H1 (cell line): ENCODE results near the gene LBR. TPM values are rescaled to one million over a fixed set of nuclear protein-coding genes. Genes with fewer than 3 reads are reported as not detected.

Source experiments
- CTCF ChIA-PET: fragments of 300-600 bp; sonication (Branson Sonifier 250); formaldehyde crosslinking; loops from one replicate; lab custom pipeline; 2021; ENCODE audit not compliant: partially characterized antibody; lab: Charles Lee
- POLR2A ChIA-PET: fragments of 300-600 bp; sonication (Branson Sonifier 250); formaldehyde crosslinking; loops from one replicate; lab custom pipeline; 2021; ENCODE audit warnings: inconsistent platforms; ENCODE audit not compliant: partially characterized antibody; lab: Charles Lee
- DNase-seq, 2 experiments: peaks; one replicate each; pipeline versions ENCODE4 v3.0.0 to v3.0.0-alpha.2; 2010 to 2022; ENCODE audit warnings: low spot score in 2 of 2, low read depth in 1 of 2, mixed read lengths in 1 of 2
- FAIRE-seq: peaks from 2 replicates; lab custom pipeline; 2011; peaks lifted over from hg19 to GRCh38; lab: Jason Lieb, UNC
- H2AFZ ChIP-seq: 2 replicates; pipeline ENCODE4 v1.8.1; 2012; ENCODE audit warnings: low read length, inconsistent platforms
- H2AK5ac ChIP-seq: 2 replicates; pipeline ENCODE4 v1.6.1; 2013; ENCODE audit warnings: low read depth, low read length
- H2BK120ac ChIP-seq: replicated peaks from 2 replicates; pipeline ENCODE3; 2013; ENCODE audit warnings: low read depth, low read length, inconsistent platforms
- H2BK12ac ChIP-seq: 2 replicates; pipeline ENCODE4 v1.6.1; 2013; ENCODE audit warnings: low read depth, low read length
- H2BK15ac ChIP-seq: 2 replicates; pipeline ENCODE4 v1.6.1; 2013; ENCODE audit warnings: low read length
- H2BK20ac ChIP-seq: 2 replicates; pipeline ENCODE4 v1.6.1; 2013; ENCODE audit warnings: low read length
- H2BK5ac ChIP-seq: 2 replicates; pipeline ENCODE4 v1.6.1; 2013; ENCODE audit warnings: low read depth, low read length
- H3K14ac ChIP-seq: 2 replicates; pipeline ENCODE4 v1.6.1; 2013; ENCODE audit warnings: inconsistent platforms; ENCODE audit not compliant: insufficient read length
- H3K18ac ChIP-seq: 2 replicates; pipeline ENCODE4 v1.6.1; 2013; ENCODE audit warnings: low read length; ENCODE audit errors: extremely low read depth
- H3K23ac ChIP-seq: 2 replicates; pipeline ENCODE4 v1.6.1; 2013; ENCODE audit warnings: inconsistent platforms; ENCODE audit not compliant: insufficient read length
- H3K23me2 ChIP-seq: 2 replicates; pipeline ENCODE4 v1.6.1; 2013; ENCODE audit warnings: low read depth, low read length
- H3K27ac ChIP-seq: 2 replicates; pipeline ENCODE4 v1.6.1; 2011; ENCODE audit warnings: low read depth, low read length, inconsistent platforms
- H3K27me3 ChIP-seq, 4 experiments: replicated peaks in 1 of 4; 1 replicate in 1 of 4; 2 replicates in 3 of 4; pipeline versions ENCODE4 v1.6.1 to v1.8.1; 2011 to 2013; ENCODE audit warnings: low read length in 3 of 4, mild to moderate bottlenecking in 3 of 4, inconsistent platforms in 2 of 4, mixed read lengths in 2 of 4, moderate library complexity in 1 of 4; ENCODE audit not compliant: control insufficient read depth in 3 of 4, insufficient read depth in 3 of 4; ENCODE audit errors: extremely low read depth in 1 of 4
- H3K36me3 ChIP-seq, 4 experiments: 2 replicates each; pipeline versions ENCODE4 v1.6.1 to v1.8.1; 2011 to 2013; ENCODE audit warnings: mild to moderate bottlenecking in 4 of 4, low read length in 3 of 4, moderate library complexity in 2 of 4, control low read depth in 1 of 4, inconsistent platforms in 1 of 4; ENCODE audit not compliant: insufficient read depth in 4 of 4, control insufficient read depth in 2 of 4
- H3K4ac ChIP-seq: replicated peaks from 2 replicates; pipeline ENCODE3; 2013; ENCODE audit warnings: low read length, low read depth, mixed read lengths, inconsistent platforms; ENCODE audit not compliant: insufficient read length
- H3K4me1 ChIP-seq, 4 experiments: replicated peaks in 1 of 4; 1 replicate in 1 of 4; 2 replicates in 3 of 4; pipeline versions ENCODE4 v1.6.1 to v1.8.1; 2011 to 2013; ENCODE audit warnings: low read length in 3 of 4, inconsistent platforms in 2 of 4, mixed read lengths in 1 of 4; ENCODE audit not compliant: insufficient read depth in 4 of 4, control insufficient read depth in 3 of 4
- H3K4me2 ChIP-seq, 2 experiments: 2 replicates each; pipeline versions ENCODE4 v1.6.1 to v1.8.1; 2011 to 2013; ENCODE audit warnings: low read depth in 2 of 2, low read length in 2 of 2, control low read depth in 1 of 2, inconsistent platforms in 1 of 2, mild to moderate bottlenecking in 1 of 2; ENCODE audit not compliant: insufficient read depth in 1 of 2
- H3K4me3 ChIP-seq, 4 experiments: fragments of 200-600, 300-600 bp in 1 of 4; sonication (generic), shearing (Covaris generic), sonication (Bioruptor Twin) in 1 of 4; 2 replicates each; pipeline versions ENCODE4 v1.5.1 to v1.8.1; 2011 to 2016; ENCODE audit warnings: low read length in 4 of 4, low read depth in 3 of 4, control low read depth in 2 of 4, inconsistent platforms in 2 of 4, mild to moderate bottlenecking in 2 of 4, mixed read lengths in 1 of 4, moderate library complexity in 1 of 4; ENCODE audit not compliant: insufficient read depth in 2 of 4; ENCODE audit errors: extremely low read depth in 1 of 4
- H3K56ac ChIP-seq: replicated peaks from 2 replicates; pipeline ENCODE3; 2013; ENCODE audit warnings: low read depth, mild to moderate bottlenecking, mixed read lengths, low read length, inconsistent platforms; ENCODE audit not compliant: insufficient read length
- H3K79me1 ChIP-seq: 2 replicates; pipeline ENCODE4 v1.6.1; 2013; ENCODE audit warnings: low read depth, low read length, control low read depth
- H3K79me2 ChIP-seq, 2 experiments: 2 replicates each; pipeline versions ENCODE4 v1.6.1 to v1.8.1; 2012 to 2013; ENCODE audit warnings: low read length in 2 of 2, mild to moderate bottlenecking in 2 of 2, inconsistent platforms in 1 of 2; ENCODE audit not compliant: insufficient read depth in 2 of 2, control insufficient read depth in 1 of 2
- H3K9ac ChIP-seq, 4 experiments: replicated peaks in 1 of 4; 1 replicate in 1 of 4; 2 replicates in 3 of 4; pipeline versions ENCODE4 v1.6.1 to v1.8.1; 2011 to 2013; ENCODE audit warnings: low read depth in 3 of 4, low read length in 3 of 4, control low read depth in 2 of 4, mild to moderate bottlenecking in 2 of 4, moderate library complexity in 2 of 4, inconsistent platforms in 1 of 4; ENCODE audit errors: extremely low read depth in 1 of 4
- H3K9me3 ChIP-seq, 2 experiments: 2 replicates each; pipeline versions ENCODE4 v1.6.1 to v1.8.1; 2012 to 2013; ENCODE audit warnings: mild to moderate bottlenecking in 2 of 2, moderate library complexity in 2 of 2, control low read depth in 1 of 2, inconsistent platforms in 1 of 2, low read depth in 1 of 2, low read length in 1 of 2, mixed read lengths in 1 of 2; ENCODE audit not compliant: insufficient read depth in 2 of 2
- H4K20me1 ChIP-seq, 2 experiments: replicated peaks in 1 of 2; 2 replicates each; pipeline versions ENCODE3 to v1.8.1; 2011 to 2013; ENCODE audit warnings: inconsistent platforms in 2 of 2, low read length in 2 of 2, mild to moderate bottlenecking in 1 of 2; ENCODE audit not compliant: insufficient read depth in 2 of 2, control insufficient read depth in 1 of 2
- H4K5ac ChIP-seq: 2 replicates; pipeline ENCODE4 v1.6.1; 2013; ENCODE audit warnings: low read length, low read depth, mixed read lengths, inconsistent platforms; ENCODE audit not compliant: insufficient read length
- H4K8ac ChIP-seq: 2 replicates; pipeline ENCODE4 v1.8.0; 2013; ENCODE audit warnings: mild to moderate bottlenecking, moderate library complexity, low read length, inconsistent platforms; ENCODE audit not compliant: insufficient read depth; ENCODE audit errors: extremely low read depth
- H4K91ac ChIP-seq: replicated peaks from 2 replicates; pipeline ENCODE3; 2013; ENCODE audit warnings: low read length, mixed read lengths, inconsistent platforms; ENCODE audit not compliant: insufficient read length
- EP300 ChIP-seq, 2 experiments: IDR thresholded peaks; 1 replicate in 1 of 2; 2 replicates in 1 of 2; pipeline ENCODE4 v1.6.1; 2011 to 2012; ENCODE audit warnings: low read depth in 2 of 2, low read length in 2 of 2, mild to moderate bottlenecking in 2 of 2, borderline replicate concordance in 1 of 2, inconsistent platforms in 1 of 2, moderate library complexity in 1 of 2
- MAFK ChIP-seq: IDR thresholded peaks from 2 replicates; pipeline ENCODE4 v1.6.1; 2012; ENCODE audit warnings: low read depth, mild to moderate bottlenecking, improper control_type of control experiment, low read length
- RBBP5 ChIP-seq: IDR thresholded peaks from 2 replicates; pipeline ENCODE4 v1.7.1; 2012; ENCODE audit warnings: low read depth, mild to moderate bottlenecking, inconsistent platforms, low read length, moderate library complexity, borderline replicate concordance
- SIX5 ChIP-seq: IDR thresholded peaks from 2 replicates; pipeline ENCODE4 v1.6.1; 2011; ENCODE audit warnings: mild to moderate bottlenecking, low read depth, low read length
- SP2 ChIP-seq: IDR thresholded peaks from 2 replicates; pipeline ENCODE4 v1.6.1; 2012; ENCODE audit warnings: mild to moderate bottlenecking, low read length, inconsistent platforms
- WGBS, 2 experiments: shearing (Covaris generic) in 1 of 2; methylation state at CpG; one replicate each; pipeline versions ENCODE4 v1.1.6 to v1.1.7; 2013 to 2015; ENCODE audit warnings: low lambda C conversion rate in 2 of 2, mixed read lengths in 2 of 2, inconsistent platforms in 1 of 2, low coverage in 1 of 2, missing lambda C conversion rate in 1 of 2; ENCODE audit not compliant: insufficient replicate concordance in 2 of 2, insufficient coverage in 1 of 2, insufficient read length in 1 of 2; ENCODE audit errors: extremely low coverage in 1 of 2, missing lambda C conversion rate in 1 of 2; 5-methylcytosine and 5-hydroxymethylcytosine counted together
- polyA plus RNA-seq, 7 experiments: library from polyadenylated mRNA; depleted of rRNA in 3 of 7; stranded (reverse) in 5 of 7; unstranded in 2 of 7; fragments of >200 nt in 5 of 7; fragments of 200-250 nt in 2 of 7; gene quantifications; 1 replicate in 5 of 7; 2 replicates in 1 of 7; 4 replicates in 1 of 7; pipeline versions ENCODE4 v1.2.1 to v1.2.3, GENCODE V29; 2011 to 2013; ENCODE audit warnings: missing spikeins in 2 of 7, mixed read lengths in 2 of 7
- total RNA-seq: library from RNA; stranded (reverse); fragmentation: NEBNext Ultra II Directional; extraction: Animal tissue kit (Norgen Biotek cat#: 25700); gene quantifications from 2 replicates; pipeline ENCODE4 v1.2.1, GENCODE V29; 2021
- TF ChIP-seq, protein P1 (sequence below), 3 experiments: IDR thresholded peaks; 1 replicate in 2 of 3; 2 replicates in 1 of 3; pipeline versions ENCODE4 v1.5.1 to v1.6.1; 2011; ENCODE audit warnings: low read length in 3 of 3, mild to moderate bottlenecking in 3 of 3, inconsistent platforms in 2 of 3, low read depth in 1 of 3, moderate library complexity in 1 of 3; ENCODE audit not compliant: insufficient read depth in 1 of 3; ENCODE audit errors: control extremely low read depth in 1 of 3
- TF ChIP-seq, protein P2 (sequence below): IDR thresholded peaks from 2 replicates; pipeline ENCODE4 v1.6.1; 2012; ENCODE audit warnings: inconsistent platforms

The LBR gene
- total and polyA plus RNA-seq, 2 of the 8 experiments (the other 6 are each of a cell fraction or from before 2014, with no cell fraction given): 32.1 to 89.8 TPM

DNA sequence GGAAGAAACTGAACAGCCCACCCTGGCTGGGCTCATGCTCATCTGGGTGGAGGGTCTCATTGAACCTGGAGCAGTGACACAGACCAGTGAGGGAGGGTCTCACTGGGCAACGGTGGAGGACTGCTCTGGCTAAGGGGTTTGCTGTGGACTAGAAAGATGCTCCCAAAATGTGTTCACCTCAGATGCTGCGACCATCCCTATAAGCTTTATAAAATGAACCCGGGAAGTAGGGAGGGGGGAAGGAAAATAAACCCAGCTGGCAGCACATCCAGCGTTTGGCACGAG lies 34.5 kb upstream of the LBR start:
- FAIRE-seq (no peak), DNase-seq (no peak)
- no peaks in the 10 kb centered on the region for H3K79me1 ChIP-seq
- H3K4me1 ChIP-seq: peaks cover 6 to 20% (median 12%) of the 10 kb centered on the region in 4 experiments
- TF ChIP-seq EP300 (IDR thresholded peaks at IDR 0.05; ENCODE audit: borderline replicate concordance in 1 of 2, low read depth in 2 of 2, low read length in 2 of 2) (no peak), MAFK (no peak), SIX5 (no peak), SP2 (no peak), RBBP5 (no peak)
- TF ChIP-seq, protein P1, sequence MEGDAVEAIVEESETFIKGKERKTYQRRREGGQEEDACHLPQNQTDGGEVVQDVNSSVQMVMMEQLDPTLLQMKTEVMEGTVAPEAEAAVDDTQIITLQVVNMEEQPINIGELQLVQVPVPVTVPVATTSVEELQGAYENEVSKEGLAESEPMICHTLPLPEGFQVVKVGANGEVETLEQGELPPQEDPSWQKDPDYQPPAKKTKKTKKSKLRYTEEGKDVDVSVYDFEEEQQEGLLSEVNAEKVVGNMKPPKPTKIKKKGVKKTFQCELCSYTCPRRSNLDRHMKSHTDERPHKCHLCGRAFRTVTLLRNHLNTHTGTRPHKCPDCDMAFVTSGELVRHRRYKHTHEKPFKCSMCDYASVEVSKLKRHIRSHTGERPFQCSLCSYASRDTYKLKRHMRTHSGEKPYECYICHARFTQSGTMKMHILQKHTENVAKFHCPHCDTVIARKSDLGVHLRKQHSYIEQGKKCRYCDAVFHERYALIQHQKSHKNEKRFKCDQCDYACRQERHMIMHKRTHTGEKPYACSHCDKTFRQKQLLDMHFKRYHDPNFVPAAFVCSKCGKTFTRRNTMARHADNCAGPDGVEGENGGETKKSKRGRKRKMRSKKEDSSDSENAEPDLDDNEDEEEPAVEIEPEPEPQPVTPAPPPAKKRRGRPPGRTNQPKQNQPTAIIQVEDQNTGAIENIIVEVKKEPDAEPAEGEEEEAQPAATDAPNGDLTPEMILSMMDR (IDR thresholded peaks at IDR 0.05; ENCODE audit: control extremely low read depth in 1 of 3, insufficient read depth in 1 of 3, low read depth in 1 of 3, low read length in 3 of 3): no peak
- TF ChIP-seq, protein P2, sequence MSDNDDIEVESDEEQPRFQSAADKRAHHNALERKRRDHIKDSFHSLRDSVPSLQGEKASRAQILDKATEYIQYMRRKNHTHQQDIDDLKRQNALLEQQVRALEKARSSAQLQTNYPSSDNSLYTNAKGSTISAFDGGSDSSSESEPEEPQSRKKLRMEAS: no peak
- H4K91ac ChIP-seq: no peak overlapping the region
- H3K9me3 ChIP-seq: no peaks in the 10 kb centered on the region
- H3K23ac ChIP-seq: no peak overlapping the region
- no peak overlapping the region for H3K14ac ChIP-seq
- H3K4ac ChIP-seq: no peak overlapping the region
- H3K4me3 ChIP-seq: no peak overlapping the region
- no peak overlapping the region for H2BK20ac ChIP-seq
- ChIA-PET CTCF (interaction anchor here (0.7 to 2.8 kb wide), 7 partner anchors 11 to 349 kb away, joined by 3 to 20 read pairs (median 3); no protein-coding TSS in a partner anchor), POLR2A (interaction anchor here (2.4 kb wide), 1 partner anchor 7 kb away, joined by 6 read pairs; no protein-coding TSS in a partner anchor)
- H3K56ac ChIP-seq: no peak overlapping the region
- H2BK5ac ChIP-seq: no peak overlapping the region
- H2AFZ ChIP-seq: no peak overlapping the region
- H2BK12ac ChIP-seq: peak overlapping the region; percentile 50; the same call in 1 of the 2 replicates
- no peaks in the 10 kb centered on the region for H4K20me1 ChIP-seq
- H2AK5ac ChIP-seq: no peak overlapping the region
- no peak overlapping the region for H3K9ac ChIP-seq
- no peak overlapping the region for H2BK120ac ChIP-seq
- no peaks in the 10 kb centered on the region; the same call in 1 of the 2 replicates for H3K23me2 ChIP-seq
- no peak overlapping the region for H4K8ac ChIP-seq
- no peak overlapping the region for H4K5ac ChIP-seq
- H3K27me3 ChIP-seq: no peaks in the 10 kb centered on the region; a peak in 1 of 7 replicates
- H3K79me2 ChIP-seq: no peaks in the 10 kb centered on the region
- no peak overlapping the region for H3K27ac ChIP-seq
- H3K36me3 ChIP-seq: no peaks in the 10 kb centered on the region
- no peak overlapping the region for H2BK15ac ChIP-seq
- WGBS, 2 experiments: 90% methylated on average over 3 of the region's 5 CpGs; no CpG with 5 or more reads in 1 of the 2 experiments
- no peak overlapping the region for H3K18ac ChIP-seq
- H3K4me2 ChIP-seq: no peak overlapping the region
